ENCODE results near the gene FTSJ3.
A peak's percentile ranks its signal among the peaks of the same experiment; 100 is the strongest.
"Not testable (repeated sequence)": the region's sequence is repeated elsewhere in the genome, so short reads cannot be mapped to it uniquely, and the experiment has no call there.

Gene FTSJ3

GRCh38 chr17:63798572-63799106 is 28.8 kb downstream of the FTSJ3 start:
- H3K4me3 ChIP-seq (replicated peaks; ENCODE audit: low read depth, low read length), result no peak overlapping the region
- TF ChIP-seq CTCF (IDR thresholded peaks at IDR 0.05; ENCODE audit: low read depth, low read length, missing control alignments), result no peak
- peak; percentile 60 for DNase-seq (ENCODE audit: extremely low read depth, low read depth)

- H3K4me3 ChIP-seq (replicated peaks; ENCODE audit: low read depth, low read length); DNase-seq (ENCODE audit: extremely low read depth, low read depth): not testable (repeated sequence)
Observed at GRCh38 chr17:63796375-63796774, 31.1 kb downstream of the FTSJ3 start.

GRCh38 chr17:63792055-63792729 is 35.3 kb downstream of the FTSJ3 start:
- no peak for TF ChIP-seq CTCF (IDR thresholded peaks at IDR 0.05; ENCODE audit: low read depth, low read length, missing control alignments)
- no peak for DNase-seq (ENCODE audit: extremely low read depth, low read depth)
- no peak overlapping the region for H3K4me3 ChIP-seq (replicated peaks; ENCODE audit: low read depth, low read length)

GRCh38 chr17:63790057-63790456 is 37.4 kb downstream of the FTSJ3 start:
- no peak for TF ChIP-seq CTCF (IDR thresholded peaks at IDR 0.05; ENCODE audit: low read depth, low read length, missing control alignments)
- no peak overlapping the region for H3K4me3 ChIP-seq (replicated peaks; ENCODE audit: low read depth, low read length)
- DNase-seq (ENCODE audit: extremely low read depth, low read depth), result no peak

GRCh38 chr17:63786971-63787711 is 40.3 kb downstream of the FTSJ3 start:
- no peak for TF ChIP-seq CTCF (IDR thresholded peaks at IDR 0.05; ENCODE audit: low read depth, low read length, missing control alignments)
- no peak overlapping the region for H3K4me3 ChIP-seq (replicated peaks; ENCODE audit: low read depth, low read length)
- no peak for DNase-seq (ENCODE audit: extremely low read depth, low read depth)

GRCh38 chr17:63786117-63786516 is 41.3 kb downstream of the FTSJ3 start:
- TF ChIP-seq CTCF (IDR thresholded peaks at IDR 0.05; ENCODE audit: low read depth, low read length, missing control alignments), result no peak
- no peak overlapping the region for H3K4me3 ChIP-seq (replicated peaks; ENCODE audit: low read depth, low read length)
- DNase-seq (ENCODE audit: extremely low read depth, low read depth), result no peak

GRCh38 chr17:63785556-63785955 is 41.9 kb downstream of the FTSJ3 start:
- no peak for DNase-seq (ENCODE audit: extremely low read depth, low read depth)
- H3K4me3 ChIP-seq (replicated peaks; ENCODE audit: low read depth, low read length), result no peak overlapping the region
- TF ChIP-seq CTCF (IDR thresholded peaks at IDR 0.05; ENCODE audit: low read depth, low read length, missing control alignments), result no peak

Measured in HFF-Myc (cell line).